ENCODE measurements around the gene IKZF1. TPM values are rescaled to one million over a fixed set of nuclear protein-coding genes. Genes with fewer than 3 reads are reported as not detected.

IKZF1 gene
- total RNA-seq, 1 donor: under 0.01 TPM

DNA sequence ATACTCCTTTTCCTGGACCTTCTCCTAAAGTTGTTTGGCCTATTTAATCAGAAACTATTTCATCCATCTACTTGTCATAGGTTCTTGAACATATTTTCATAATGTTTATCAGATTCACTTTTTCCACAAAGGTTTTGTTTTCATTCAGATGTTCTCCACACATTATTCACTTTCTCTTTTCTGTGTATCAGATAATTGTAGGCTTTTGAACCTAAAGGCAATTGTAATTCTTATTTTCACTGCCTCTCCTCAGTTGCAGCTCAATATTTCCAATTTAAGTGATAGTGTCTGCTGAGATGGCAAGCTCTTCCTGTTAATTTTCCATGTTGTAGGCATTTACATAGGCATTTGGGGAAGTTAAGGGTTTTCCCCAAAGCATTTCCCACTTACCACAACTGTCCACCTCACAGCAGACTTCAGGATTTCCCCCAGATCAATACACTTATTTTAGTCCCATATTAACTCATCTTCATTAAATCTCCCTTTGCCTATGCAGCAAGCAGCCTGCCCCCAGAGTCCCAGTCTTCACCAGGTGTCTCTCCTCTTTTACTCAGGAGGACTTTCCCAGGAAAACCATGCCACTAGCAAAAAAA is 12.3 kb upstream of the IKZF1 start:
- Histone ChIP-seq H3K4me3 (ENCODE audit: insufficient read depth, low read length) (no peak overlapping the region), H3K27me3 (ENCODE audit: insufficient read depth, low read length) (no peaks in the 10 kb centered on the region), H2AFZ (ENCODE audit: low read length) (no peak overlapping the region), H3K4me2 (ENCODE audit: insufficient read depth, low read length) (no peak overlapping the region), H3K36me3 (ENCODE audit: insufficient read depth, low read length) (no peaks in the 10 kb centered on the region), H3K79me2 (ENCODE audit: insufficient read depth, low read length) (no peaks in the 10 kb centered on the region), H3K9me3 (ENCODE audit: low read depth, low read length) (no peaks in the 10 kb centered on the region), H3K27ac (ENCODE audit: low read depth, low read length) (no peak overlapping the region), H4K20me1 (ENCODE audit: insufficient read depth, low read length) (no peaks in the 10 kb centered on the region), H3K4me1 (ENCODE audit: insufficient read depth, low read length) (no peaks in the 10 kb centered on the region)
- no peak for DNase-seq (ENCODE audit: insufficient read length, low spot score, missing footprints)
- TF ChIP-seq, protein P1, sequence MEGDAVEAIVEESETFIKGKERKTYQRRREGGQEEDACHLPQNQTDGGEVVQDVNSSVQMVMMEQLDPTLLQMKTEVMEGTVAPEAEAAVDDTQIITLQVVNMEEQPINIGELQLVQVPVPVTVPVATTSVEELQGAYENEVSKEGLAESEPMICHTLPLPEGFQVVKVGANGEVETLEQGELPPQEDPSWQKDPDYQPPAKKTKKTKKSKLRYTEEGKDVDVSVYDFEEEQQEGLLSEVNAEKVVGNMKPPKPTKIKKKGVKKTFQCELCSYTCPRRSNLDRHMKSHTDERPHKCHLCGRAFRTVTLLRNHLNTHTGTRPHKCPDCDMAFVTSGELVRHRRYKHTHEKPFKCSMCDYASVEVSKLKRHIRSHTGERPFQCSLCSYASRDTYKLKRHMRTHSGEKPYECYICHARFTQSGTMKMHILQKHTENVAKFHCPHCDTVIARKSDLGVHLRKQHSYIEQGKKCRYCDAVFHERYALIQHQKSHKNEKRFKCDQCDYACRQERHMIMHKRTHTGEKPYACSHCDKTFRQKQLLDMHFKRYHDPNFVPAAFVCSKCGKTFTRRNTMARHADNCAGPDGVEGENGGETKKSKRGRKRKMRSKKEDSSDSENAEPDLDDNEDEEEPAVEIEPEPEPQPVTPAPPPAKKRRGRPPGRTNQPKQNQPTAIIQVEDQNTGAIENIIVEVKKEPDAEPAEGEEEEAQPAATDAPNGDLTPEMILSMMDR (IDR thresholded peaks at IDR 0.05; ENCODE audit: extremely low read depth, low read depth, low read length): no peak

DNA sequence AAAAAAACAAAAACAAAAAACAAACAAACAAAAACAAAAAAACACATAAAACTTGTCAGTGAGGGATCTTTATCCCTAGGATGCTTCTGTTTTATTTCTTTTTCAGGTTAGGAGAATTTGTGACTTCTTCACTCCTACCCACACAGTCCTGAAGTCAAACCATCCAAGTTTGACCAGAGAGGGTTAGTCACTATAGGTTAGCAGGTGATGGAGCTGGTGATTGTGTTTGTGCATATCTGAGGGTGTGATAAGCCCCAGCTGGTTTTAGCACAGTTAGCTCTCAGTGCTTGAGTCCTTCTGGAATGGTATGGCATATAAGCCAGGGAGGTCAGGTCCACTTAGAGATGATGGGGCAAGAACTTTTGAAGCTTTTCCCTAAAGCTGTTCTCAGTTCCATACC is 11.8 kb upstream of the IKZF1 start:
- DNase-seq (ENCODE audit: insufficient read length, low spot score, missing footprints): no peak
- no peaks in the 10 kb centered on the region for H3K9me3 ChIP-seq (ENCODE audit: low read depth, low read length)
- H3K4me2 ChIP-seq (ENCODE audit: insufficient read depth, low read length): no peak overlapping the region
- no peaks in the 10 kb centered on the region for H3K36me3 ChIP-seq (ENCODE audit: insufficient read depth, low read length)
- H3K27ac ChIP-seq (ENCODE audit: low read depth, low read length): no peak overlapping the region
- no peaks in the 10 kb centered on the region for H3K4me1 ChIP-seq (ENCODE audit: insufficient read depth, low read length)
- H3K79me2 ChIP-seq (ENCODE audit: insufficient read depth, low read length): no peaks in the 10 kb centered on the region
- H2AFZ ChIP-seq (ENCODE audit: low read length): no peak overlapping the region
- no peak overlapping the region for H3K4me3 ChIP-seq (ENCODE audit: insufficient read depth, low read length)
- H4K20me1 ChIP-seq (ENCODE audit: insufficient read depth, low read length): no peaks in the 10 kb centered on the region
- TF ChIP-seq, protein P1 (IDR thresholded peaks at IDR 0.05; ENCODE audit: extremely low read depth, low read depth, low read length): no peak
- no peaks in the 10 kb centered on the region for H3K27me3 ChIP-seq (ENCODE audit: insufficient read depth, low read length)

DNA sequence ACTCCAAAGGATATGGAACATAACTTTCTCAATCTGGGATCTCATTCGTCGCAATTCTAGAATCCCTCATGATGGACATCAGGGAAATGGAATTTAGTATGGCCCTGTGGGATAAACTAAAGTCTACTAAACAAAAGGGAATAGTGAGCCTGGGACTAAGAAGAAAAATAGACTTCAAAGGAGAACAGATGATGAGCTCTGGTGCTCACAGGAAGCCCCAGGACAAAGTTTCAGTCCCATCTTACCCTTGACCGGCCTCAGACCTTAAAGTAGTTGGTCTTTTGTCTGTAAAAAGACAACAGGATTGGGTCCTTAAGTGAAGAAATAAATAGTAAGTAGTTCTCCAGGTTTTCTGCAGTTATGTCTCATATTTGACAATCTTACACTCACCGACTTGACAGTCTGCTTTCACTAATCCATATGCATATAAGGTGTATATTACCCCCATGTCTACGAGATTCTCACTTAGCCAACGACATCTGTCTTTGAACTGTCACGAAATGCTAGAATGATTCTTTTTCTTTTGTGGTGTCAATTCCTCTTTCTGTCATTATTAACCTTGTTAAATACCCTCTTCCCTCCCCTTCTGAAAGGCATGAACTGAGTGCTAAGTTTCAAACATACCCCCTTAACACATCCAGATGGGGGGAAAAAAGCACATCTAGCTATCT is 10.9 kb upstream of the IKZF1 start:
- Histone ChIP-seq H2AFZ (ENCODE audit: low read length) (no peak overlapping the region), H3K4me1 (ENCODE audit: insufficient read depth, low read length) (no peaks in the 10 kb centered on the region), H3K79me2 (ENCODE audit: insufficient read depth, low read length) (no peaks in the 10 kb centered on the region), H3K27me3 (ENCODE audit: insufficient read depth, low read length) (no peaks in the 10 kb centered on the region), H3K4me2 (ENCODE audit: insufficient read depth, low read length) (no peak overlapping the region), H3K27ac (ENCODE audit: low read depth, low read length) (no peak overlapping the region), H3K9me3 (ENCODE audit: low read depth, low read length) (no peaks in the 10 kb centered on the region), H4K20me1 (ENCODE audit: insufficient read depth, low read length) (no peaks in the 10 kb centered on the region), H3K4me3 (ENCODE audit: insufficient read depth, low read length) (no peak overlapping the region), H3K36me3 (ENCODE audit: insufficient read depth, low read length) (no peaks in the 10 kb centered on the region)
- no peak for DNase-seq (ENCODE audit: insufficient read length, low spot score, missing footprints)
- TF ChIP-seq, protein P1 (IDR thresholded peaks at IDR 0.05; ENCODE audit: extremely low read depth, low read depth, low read length): no peak

DNA sequence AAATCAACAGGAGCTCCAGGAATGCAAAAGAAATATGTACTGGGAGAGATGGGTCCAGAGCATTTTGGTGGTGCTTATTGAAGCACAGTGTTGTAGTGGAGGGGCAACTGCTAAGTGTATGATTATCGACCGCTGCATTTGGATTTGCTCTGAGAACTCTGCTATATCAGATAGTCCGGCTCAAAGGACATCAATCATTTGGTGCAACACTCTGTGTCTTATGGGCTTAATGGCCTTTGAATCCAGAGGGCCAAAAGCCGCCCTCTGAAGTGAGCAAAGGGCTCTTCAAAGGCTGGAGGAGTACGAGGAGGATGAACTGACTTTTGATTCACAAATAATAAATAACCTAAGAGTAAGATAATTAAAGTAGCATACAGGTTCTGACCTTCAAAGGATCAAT is 9.4 kb upstream of the IKZF1 start:
- H3K4me2 ChIP-seq (ENCODE audit: insufficient read depth, low read length): no peak overlapping the region
- no peak for DNase-seq (ENCODE audit: insufficient read length, low spot score, missing footprints)
- H3K9me3 ChIP-seq (ENCODE audit: low read depth, low read length): no peaks in the 10 kb centered on the region
- TF ChIP-seq, protein P1 (IDR thresholded peaks at IDR 0.05; ENCODE audit: extremely low read depth, low read depth, low read length): no peak
- no peaks in the 10 kb centered on the region for H3K4me1 ChIP-seq (ENCODE audit: insufficient read depth, low read length)
- no peaks in the 10 kb centered on the region for H3K79me2 ChIP-seq (ENCODE audit: insufficient read depth, low read length)
- H2AFZ ChIP-seq (ENCODE audit: low read length): no peak overlapping the region
- no peaks in the 10 kb centered on the region for H3K27me3 ChIP-seq (ENCODE audit: insufficient read depth, low read length)
- H3K36me3 ChIP-seq (ENCODE audit: insufficient read depth, low read length): no peaks in the 10 kb centered on the region
- no peaks in the 10 kb centered on the region for H4K20me1 ChIP-seq (ENCODE audit: insufficient read depth, low read length)
- H3K27ac ChIP-seq (ENCODE audit: low read depth, low read length): no peak overlapping the region
- no peak overlapping the region for H3K4me3 ChIP-seq (ENCODE audit: insufficient read depth, low read length)

Data from osteoblast (primary cell).